Small intestine (tissue), 7 donors: ENCODE results near the gene NDUFAF4. TPM values are rescaled to one million over a fixed set of nuclear protein-coding genes. Genes with fewer than 3 reads are reported as not detected.

Experiments
- DNase-seq, 2 donors: peaks; one replicate each; pipeline versions ENCODE4 v3.0.0 to v3.0.0-alpha.2; 2013
- FAIRE-seq: peaks from 2 replicates; lab custom pipeline; 2012; peaks lifted over from hg19 to GRCh38; lab: Jason Lieb, UNC
- H3K27ac ChIP-seq, 3 donors: one replicate each; pipeline ENCODE4 v1.5.1; 2013; ENCODE audit warnings: low read length in 2 of 3, mild to moderate bottlenecking in 2 of 3, control low read depth in 1 of 3, inconsistent platforms in 1 of 3, low read depth in 1 of 3, moderate library complexity in 1 of 3
- H3K27me3 ChIP-seq, 3 donors: one replicate each; pipeline ENCODE4 v1.6.1; 2013; ENCODE audit warnings: low read length in 3 of 3, inconsistent platforms in 1 of 3; ENCODE audit not compliant: control insufficient read depth in 3 of 3, insufficient read depth in 3 of 3
- H3K36me3 ChIP-seq, 3 donors: one replicate each; pipeline ENCODE4 v1.6.1; 2013; ENCODE audit warnings: low read length in 3 of 3, inconsistent platforms in 1 of 3, low read depth in 1 of 3, mild to moderate bottlenecking in 1 of 3, moderate library complexity in 1 of 3; ENCODE audit not compliant: control insufficient read depth in 3 of 3, insufficient read depth in 2 of 3
- H3K4me1 ChIP-seq, 3 donors: one replicate each; pipeline ENCODE4 v1.6.1; 2013; ENCODE audit warnings: low read length in 2 of 3, inconsistent platforms in 1 of 3, low read depth in 1 of 3, mild to moderate bottlenecking in 1 of 3, moderate library complexity in 1 of 3; ENCODE audit not compliant: control insufficient read depth in 3 of 3, insufficient read depth in 2 of 3
- H3K4me3 ChIP-seq, 3 donors: one replicate each; pipeline ENCODE4 v1.5.1; 2013; ENCODE audit warnings: low read length in 3 of 3, control low read depth in 1 of 3, inconsistent platforms in 1 of 3, low read depth in 1 of 3, mild to moderate bottlenecking in 1 of 3, moderate library complexity in 1 of 3
- H3K9me3 ChIP-seq, 2 donors: one replicate each; pipeline ENCODE4 v1.6.1; 2013; ENCODE audit warnings: low read depth in 1 of 2, low read length in 1 of 2; ENCODE audit not compliant: control insufficient read depth in 2 of 2, insufficient read depth in 1 of 2
- WGBS, 3 donors: extraction: QIAGEN DNeasy Blood & Tissue Kit; methylation state at CpG; one replicate each; pipeline ENCODE4 v1.1.7; 2013; 5-methylcytosine and 5-hydroxymethylcytosine counted together
- polyA plus RNA-seq, 4 donors: library from polyadenylated mRNA; stranded (reverse) in 3 of 4; unstranded in 1 of 4; fragments of 200-250 nt in 3 of 4; fragments of 120-200 nt in 1 of 4; gene quantifications; one replicate each; pipeline versions ENCODE4 v1.2.1 to v1.2.3, GENCODE V29; 2013
- donor health status: healthy with polysubstance abuse.
- donor health status: control.
- donor health status: control.
- donor health status: Bipolar disorder and iron deficiency.
- donor health status: healthy.

Gene NDUFAF4
- polyA plus RNA-seq, 4 donors = 23.5 to 46.2 (median 36.7) TPM

DNA sequence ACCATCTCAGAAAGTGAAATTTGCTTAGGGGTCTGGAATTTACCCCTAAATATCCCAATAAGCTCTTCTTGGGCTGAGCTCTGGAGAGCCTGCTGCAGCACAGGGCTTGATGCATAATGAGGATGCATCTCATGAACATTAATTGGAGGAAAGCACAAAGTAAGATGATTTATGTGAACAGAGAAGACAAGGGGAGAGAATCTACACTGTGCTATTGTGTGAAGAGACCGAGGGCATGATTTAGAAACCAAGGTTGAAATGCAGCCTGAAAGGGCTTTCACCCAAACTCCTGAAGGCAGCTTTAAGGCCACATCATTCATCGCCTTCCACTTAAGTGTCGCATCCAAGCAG, 32.7 kb downstream of the NDUFAF4 start:
- no peak for FAIRE-seq
- Histone ChIP-seq H3K27me3 (peaks cover 0 to 5% (median 0%) of the 10 kb centered on the region in 3 donors), H3K9me3 (no peaks in the 10 kb centered on the region), H3K4me1 (no peaks in the 10 kb centered on the region), H3K27ac (peak overlapping the region in 1 of 3 donors; percentile 24), H3K36me3 (no peaks in the 10 kb centered on the region), H3K4me3 (no peak overlapping the region)
- WGBS, 3 donors = 78 to 90% (median 88%) methylated on average over 3 of the region's 3 CpGs
- no peak for DNase-seq

DNA sequence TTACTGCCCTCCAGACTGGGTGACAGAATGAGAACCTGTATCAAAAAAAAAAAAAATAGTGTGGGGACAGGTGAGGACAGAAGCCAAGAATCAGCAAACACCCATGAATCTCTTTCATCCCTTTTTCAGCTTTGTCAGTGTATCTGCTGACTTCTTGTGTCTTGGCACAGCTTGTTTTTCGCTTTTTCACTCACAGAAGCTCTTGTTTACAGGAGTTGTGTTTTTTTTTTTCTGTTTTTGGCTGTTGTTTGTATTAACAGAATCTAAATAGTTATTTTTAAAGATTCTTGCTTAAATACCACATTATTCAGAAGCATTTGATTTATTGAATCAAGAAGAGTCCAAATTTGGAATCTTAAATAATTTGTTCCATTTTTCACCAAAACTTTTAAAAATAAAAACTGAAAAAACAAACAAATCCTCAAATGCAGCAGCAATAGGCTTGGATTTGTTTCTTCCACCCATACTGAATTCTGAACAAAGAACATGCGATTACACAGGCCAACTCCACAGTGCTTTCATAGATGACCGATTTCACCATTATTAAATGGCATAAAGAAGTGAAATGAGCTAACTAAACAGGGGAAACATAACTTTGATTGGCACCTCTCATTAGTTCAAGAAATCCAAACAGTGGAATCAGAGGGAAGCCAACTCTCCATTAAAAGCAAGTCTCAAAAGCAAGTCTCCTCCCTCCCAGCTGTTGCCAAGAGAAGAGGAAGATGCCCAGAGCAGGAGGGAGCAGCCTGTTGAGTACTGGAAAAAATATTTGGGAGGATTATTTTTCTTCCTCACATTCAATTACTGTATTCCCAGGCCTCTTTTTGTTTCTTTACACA, 33.3 kb downstream of the NDUFAF4 start:
- Histone ChIP-seq H3K36me3 (no peaks in the 10 kb centered on the region), H3K4me3 (no peak overlapping the region), H3K9me3 (no peaks in the 10 kb centered on the region), H3K27me3 (peaks cover 0 to 6% (median 0%) of the 10 kb centered on the region in 3 donors), H3K4me1 (no peaks in the 10 kb centered on the region), H3K27ac (peak overlapping the region in 1 of 3 donors; percentile 20)
- 42 to 80% (median 60%) methylated on average over 3 of the region's 3 CpGs for whole genome bisulfite sequencing, 3 donors
- FAIRE-seq (no peak), DNase-seq (peak in 1 of 2 donors; percentile 4)

DNA sequence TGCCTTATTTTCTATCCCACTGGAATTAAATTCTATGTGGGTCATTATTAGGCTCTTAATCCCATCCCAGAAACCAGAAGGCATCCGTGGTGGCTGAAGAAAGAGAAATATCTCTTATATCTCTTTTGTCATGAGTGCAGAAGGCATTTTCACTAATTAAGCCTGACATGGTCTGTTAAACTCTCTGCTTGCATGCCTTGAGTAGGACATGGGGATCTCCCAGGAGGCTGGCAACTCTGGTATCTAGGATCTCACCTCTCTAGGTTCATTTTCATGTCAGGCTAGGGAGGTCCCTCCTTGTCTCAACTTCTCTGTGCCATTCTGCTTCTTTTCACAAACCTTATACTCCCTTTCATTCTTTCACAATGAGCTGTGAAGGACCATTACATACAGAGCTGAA, 35.1 kb downstream of the NDUFAF4 start:
- FAIRE-seq (no peak), DNase-seq (no peak)
- Histone ChIP-seq H3K9me3 (no peaks in the 10 kb centered on the region), H3K4me1 (no peaks in the 10 kb centered on the region), H3K36me3 (no peaks in the 10 kb centered on the region), H3K4me3 (no peak overlapping the region), H3K27ac (no peak overlapping the region), H3K27me3 (peaks cover 0 to 5% (median 0%) of the 10 kb centered on the region in 3 donors)
- WGBS, 3 donors = 41 to 52% (median 44%) methylated on average over 1 of the region's 1 CpG

DNA sequence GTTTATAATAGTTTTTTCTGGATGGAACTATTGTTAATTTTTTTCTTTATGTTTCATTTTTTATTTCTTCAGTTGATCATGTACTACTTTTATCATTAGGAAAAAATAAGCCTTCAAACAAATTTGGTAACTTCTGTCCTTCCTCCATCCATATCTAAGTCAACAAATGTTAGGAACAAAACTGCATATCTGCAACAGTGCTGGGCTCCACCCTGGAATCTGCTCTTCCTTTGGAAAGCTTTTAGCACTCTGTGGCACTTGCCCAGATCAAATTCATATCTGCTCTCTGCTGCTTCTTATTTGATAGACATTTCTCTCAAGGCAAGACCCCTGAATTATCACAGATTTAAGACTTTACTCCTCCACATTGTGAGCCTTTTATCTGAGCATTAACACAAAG, 36.1 kb downstream of the NDUFAF4 start:
- H3K4me1 ChIP-seq = no peaks in the 10 kb centered on the region
- H3K9me3 ChIP-seq = no peaks in the 10 kb centered on the region
- DNase-seq (no peak), FAIRE-seq (no peak)
- peaks cover 0 to 3% (median 0%) of the 10 kb centered on the region in 3 donors for H3K27me3 ChIP-seq
- H3K27ac ChIP-seq = no peak overlapping the region
- H3K4me3 ChIP-seq = no peak overlapping the region
- no peaks in the 10 kb centered on the region for H3K36me3 ChIP-seq

DNA sequence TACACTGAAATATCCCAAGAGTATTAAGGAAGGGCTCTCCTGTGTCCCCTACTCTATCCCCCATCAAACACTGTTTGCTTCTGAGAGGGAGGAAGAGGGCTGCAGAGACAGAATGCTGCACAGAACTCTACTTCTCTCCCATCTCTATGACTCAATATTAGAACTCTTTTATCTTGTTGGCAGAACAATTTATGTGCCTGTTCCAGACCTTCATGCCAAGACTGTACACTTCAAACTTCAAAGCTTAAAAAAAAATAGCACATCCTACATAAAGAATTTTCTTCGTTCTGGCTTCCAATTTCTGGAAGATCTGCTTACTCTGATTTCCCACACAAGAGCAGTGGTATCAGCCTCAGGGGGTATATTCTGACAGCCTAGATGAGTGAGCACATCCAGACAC, 40.8 kb downstream of the NDUFAF4 start:
- no peaks in the 10 kb centered on the region for H3K4me1 ChIP-seq
- H3K36me3 ChIP-seq = no peaks in the 10 kb centered on the region
- no peak for FAIRE-seq
- DNase-seq = no peak
- H3K4me3 ChIP-seq = no peak overlapping the region
- H3K27me3 ChIP-seq = peaks cover 0 to 3% (median 0%) of the 10 kb centered on the region in 3 donors
- no peak overlapping the region for H3K27ac ChIP-seq
- no peaks in the 10 kb centered on the region for H3K9me3 ChIP-seq
- WGBS, 3 donors = 65 to 81% (median 70%) methylated on average over 1 of the region's 1 CpG

DNA sequence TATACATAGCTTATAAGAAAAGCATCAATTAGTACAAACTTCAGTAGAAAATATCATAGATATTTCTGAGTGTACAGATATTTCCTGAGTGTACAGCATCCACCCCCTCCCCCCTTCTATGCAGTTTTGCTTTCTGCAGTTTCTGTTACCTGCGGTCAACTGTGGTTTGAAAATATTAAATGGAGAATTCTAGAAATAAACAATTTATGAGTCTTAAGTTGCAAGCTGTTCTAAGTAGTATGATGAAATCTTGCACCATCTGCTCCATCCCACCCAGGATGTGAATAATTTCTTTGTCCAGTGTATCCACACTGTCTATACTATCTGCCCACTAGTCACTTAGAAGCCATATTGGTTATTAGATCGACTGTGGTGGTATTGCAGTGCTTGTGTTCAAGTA, 44.6 kb downstream of the NDUFAF4 start:
- 78 to 85% (median 81%) methylated on average over 2 of the region's 2 CpGs for WGBS, 3 donors

DNA sequence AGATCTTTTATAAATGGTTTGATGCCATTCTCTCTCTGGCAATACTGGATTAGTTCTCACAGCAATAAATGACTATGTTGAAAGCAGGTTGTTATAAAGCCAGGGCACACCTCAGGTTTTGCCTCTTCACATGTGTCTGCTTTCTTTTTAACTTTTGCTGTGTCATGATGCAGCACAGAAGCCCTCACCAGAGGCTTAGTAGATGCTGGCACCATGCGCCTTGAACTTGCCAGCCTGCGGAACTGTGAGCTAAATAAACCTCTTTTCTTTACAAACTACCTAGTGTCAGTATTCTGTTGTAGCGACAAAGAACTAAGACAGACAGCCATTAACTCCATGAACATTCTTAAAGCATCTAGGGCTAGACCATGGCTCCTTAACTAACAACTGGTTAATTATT, 45.1 kb downstream of the NDUFAF4 start:
- H3K36me3 ChIP-seq = no peaks in the 10 kb centered on the region
- no peaks in the 10 kb centered on the region for H3K9me3 ChIP-seq
- 90 to 95% (median 93%) methylated on average over 3 of the region's 3 CpGs for WGBS, 3 donors
- H3K4me1 ChIP-seq = no peaks in the 10 kb centered on the region
- no peak overlapping the region for H3K4me3 ChIP-seq
- FAIRE-seq (no peak), DNase-seq (no peak)
- H3K27me3 ChIP-seq = no peaks in the 10 kb centered on the region
- H3K27ac ChIP-seq = no peak overlapping the region

More for the DNA sequence above, 44.6 kb downstream of the NDUFAF4 start:
- no peak for DNase-seq
- no peaks in the 10 kb centered on the region for H3K9me3 ChIP-seq
- FAIRE-seq = no peak
- H3K27me3 ChIP-seq = no peaks in the 10 kb centered on the region
- no peaks in the 10 kb centered on the region for H3K36me3 ChIP-seq
- H3K4me3 ChIP-seq = no peak overlapping the region
- no peaks in the 10 kb centered on the region for H3K4me1 ChIP-seq
- H3K27ac ChIP-seq = no peak overlapping the region

DNA sequence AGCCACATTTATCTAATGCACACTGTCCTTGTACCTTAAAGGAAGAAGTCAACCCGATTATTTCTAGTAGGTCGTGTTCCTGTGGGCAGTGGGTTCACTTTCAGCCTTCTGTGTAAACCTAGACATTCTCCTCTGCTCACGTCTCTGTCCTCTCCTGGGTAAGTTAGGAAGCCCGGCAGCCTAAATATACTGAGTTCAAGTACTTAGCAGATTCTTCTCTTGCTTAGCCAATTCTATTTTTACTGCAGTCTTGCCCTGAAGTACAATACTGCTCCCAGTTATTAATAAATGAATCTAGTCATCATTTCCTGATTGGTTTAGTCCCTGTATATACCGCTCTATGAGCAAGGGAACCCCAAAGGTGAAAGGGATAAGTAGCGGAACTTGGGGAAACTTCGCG, 45.8 kb downstream of the NDUFAF4 start:
- FAIRE-seq = no peak
- H3K36me3 ChIP-seq = no peaks in the 10 kb centered on the region
- WGBS, 3 donors = 67 to 92% (median 80%) methylated on average over 8 of the region's 8 CpGs

More for the DNA sequence above, 45.8 kb downstream of the NDUFAF4 start:
- Histone ChIP-seq H3K4me3 (no peak overlapping the region), H3K27me3 (no peaks in the 10 kb centered on the region), H3K9me3 (no peaks in the 10 kb centered on the region), H3K27ac (no peak overlapping the region), H3K4me1 (no peaks in the 10 kb centered on the region)
- DNase-seq = no peak
